Stimulated activated memory B cell treated with anti-CD40 and anti-IgM and Interleukin-4, amounts not matched to agents 10 μg/mL and 1 μg/mL and 100 μg/mL, for 72 hours (primary cell): ENCODE measurements around the gene FCRLA.
A peak's percentile ranks its signal among the peaks of the same experiment; 100 is the strongest.
"Not testable (repeated sequence)": the region's sequence is repeated elsewhere in the genome, so short reads cannot be mapped to it uniquely, and the experiment has no call there.

Source experiments
- ATAC-seq: fragments of 150-1000 bp; cut with Tn5 transposase; 2 replicates; pipeline ENCODE4 v1.10.0; 2021
- H3K27ac Mint-ChIP-seq: one replicate; pipeline ENCODE4 v1.8.0; 2022; ENCODE audit warnings: mild to moderate bottlenecking, mixed read lengths
- H3K27me3 Mint-ChIP-seq: one replicate; pipeline ENCODE4 v1.8.0; 2022; ENCODE audit warnings: mixed read lengths
- H3K36me3 Mint-ChIP-seq: one replicate; pipeline ENCODE4 v1.8.0; 2022; ENCODE audit warnings: mixed read lengths
- H3K4me1 Mint-ChIP-seq: one replicate; pipeline ENCODE4 v1.8.0; 2022; ENCODE audit warnings: mixed read lengths
- H3K4me3 Mint-ChIP-seq: one replicate; pipeline ENCODE4 v1.8.0; 2022; ENCODE audit warnings: mild to moderate bottlenecking, moderate library complexity, mixed read lengths
- H3K9me3 Mint-ChIP-seq: one replicate; pipeline ENCODE4 v1.8.0; 2022; ENCODE audit warnings: mixed read lengths

Gene FCRLA

GRCh38 chr1:161721738-161722343 is 14.8 kb downstream of the FCRLA start:
- Mint-ChIP-seq H3K27ac (peak overlapping the region; percentile 54), H3K4me1 (peaks cover 68% of the 10 kb centered on the region), H3K9me3 (no peaks in the 10 kb centered on the region), H3K36me3 (no peaks in the 10 kb centered on the region), H3K4me3 (no peak overlapping the region), H3K27me3 (no peaks in the 10 kb centered on the region)
- no peak for ATAC-seq

DNA sequence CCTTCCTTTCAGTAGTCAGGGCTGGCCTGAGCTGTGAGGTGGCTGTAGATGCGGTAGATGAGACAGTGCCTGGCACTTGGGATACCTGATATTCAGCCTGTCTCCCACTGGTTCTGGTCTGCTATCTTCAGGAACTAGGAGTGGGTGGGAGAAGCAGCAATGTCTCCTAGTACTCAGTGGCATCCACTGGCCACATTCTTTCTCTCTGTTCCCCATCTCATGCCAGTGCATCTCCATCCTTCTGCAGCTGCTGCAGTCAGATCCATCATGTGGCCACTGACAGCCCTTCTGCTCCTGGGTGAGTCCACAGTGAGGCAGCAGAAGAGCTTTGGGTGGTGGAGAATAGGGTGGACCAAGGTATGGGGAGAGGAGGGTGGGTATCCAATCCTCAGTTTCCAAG is 15.4 kb downstream of the FCRLA start:
- H3K36me3 Mint-ChIP-seq = no peaks in the 10 kb centered on the region
- peak overlapping the region; percentile 54 for H3K27ac Mint-ChIP-seq
- no peaks in the 10 kb centered on the region for H3K27me3 Mint-ChIP-seq
- no peak overlapping the region for H3K4me3 Mint-ChIP-seq
- peaks cover 65% of the 10 kb centered on the region for H3K4me1 Mint-ChIP-seq
- ATAC-seq = no peak
- H3K9me3 Mint-ChIP-seq = no peaks in the 10 kb centered on the region

DNA sequence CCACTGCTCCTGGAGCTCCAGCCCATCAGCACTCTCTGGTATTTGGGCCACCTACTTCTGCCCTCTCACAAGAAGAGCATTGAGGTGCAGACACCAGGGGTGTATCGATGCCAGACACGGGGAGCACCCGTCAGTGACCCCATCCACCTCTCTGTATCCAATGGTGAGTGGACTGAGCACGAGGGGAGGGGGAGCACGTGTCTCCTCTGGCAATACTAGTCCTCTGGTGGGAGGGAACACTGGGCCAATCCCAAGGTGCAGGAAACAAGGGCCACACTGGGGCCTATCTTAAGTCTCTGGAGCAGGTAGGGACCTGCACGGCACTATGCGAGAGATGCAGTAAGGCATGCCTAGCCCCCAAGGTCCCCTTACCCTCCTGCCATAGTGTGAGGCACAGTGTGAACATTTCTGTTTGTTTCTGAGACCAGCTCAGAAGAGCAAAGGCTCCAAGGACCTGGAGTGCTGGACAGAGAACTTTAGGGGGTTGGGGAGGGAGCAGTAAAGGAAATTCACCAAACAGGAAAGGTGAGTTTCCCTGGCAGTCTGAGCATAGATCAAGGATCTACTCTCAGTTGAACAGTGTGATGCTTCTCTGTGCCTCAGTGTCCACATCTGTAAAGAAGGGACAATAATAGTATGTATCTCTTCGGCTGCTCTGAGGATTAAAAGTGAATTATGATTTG is 16.6 kb downstream of the FCRLA start:
- Mint-ChIP-seq H3K27ac (no peak overlapping the region), H3K4me1 (peaks cover 67% of the 10 kb centered on the region), H3K9me3 (no peaks in the 10 kb centered on the region), H3K36me3 (no peaks in the 10 kb centered on the region), H3K27me3 (no peaks in the 10 kb centered on the region), H3K4me3 (no peak overlapping the region)
- no peak for ATAC-seq

DNA sequence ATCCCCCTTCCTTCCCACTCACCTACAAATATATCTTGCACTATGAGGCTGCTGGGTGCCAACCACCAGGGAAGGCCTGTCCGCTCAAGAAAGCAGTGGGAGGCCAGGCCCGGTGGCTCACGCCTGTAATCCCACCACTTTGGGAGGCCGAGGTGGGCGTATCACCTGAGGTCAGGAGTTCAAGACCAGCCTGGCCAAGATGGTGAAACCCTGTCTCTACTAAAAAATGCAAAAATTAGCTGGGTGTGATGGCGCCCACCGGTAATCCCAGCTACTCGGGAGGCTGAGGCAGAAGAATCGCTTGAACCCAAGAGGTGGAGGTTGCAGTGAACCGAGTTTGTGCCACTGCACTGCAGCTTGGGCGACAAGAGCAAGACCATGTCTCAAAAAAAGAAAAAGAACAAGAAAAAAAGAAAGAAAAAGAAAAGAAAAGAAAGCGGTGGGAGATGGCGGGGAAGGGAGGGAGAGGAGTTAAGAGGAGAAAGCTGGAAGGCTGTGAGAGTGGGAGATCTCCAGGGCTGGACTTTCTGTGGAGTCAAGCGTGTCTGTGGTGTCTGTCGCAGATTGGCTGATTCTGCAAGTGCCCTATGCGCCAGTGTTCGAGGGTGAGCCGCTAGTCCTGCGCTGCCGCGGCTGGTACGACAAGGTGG is 18.4 kb downstream of the FCRLA start:
- H3K36me3 Mint-ChIP-seq, H3K9me3 Mint-ChIP-seq, ATAC-seq, H3K27me3 Mint-ChIP-seq: not testable (repeated sequence)
- H3K4me1 Mint-ChIP-seq = peaks cover 67% of the 10 kb centered on the region
- peak overlapping the region; percentile 86 for H3K27ac Mint-ChIP-seq
- H3K4me3 Mint-ChIP-seq = peak overlapping the region; percentile 96

- ATAC-seq = peak; percentile 49
- Mint-ChIP-seq H3K9me3 (no peaks in the 10 kb centered on the region), H3K27ac (peak overlapping the region; percentile 86), H3K36me3 (no peaks in the 10 kb centered on the region), H3K4me3 (peak overlapping the region; percentile 96), H3K27me3 (no peaks in the 10 kb centered on the region), H3K4me1 (peaks cover 64% of the 10 kb centered on the region)
Observed at GRCh38 chr1:161725908-161726472, 19.0 kb downstream of the FCRLA start.

DNA sequence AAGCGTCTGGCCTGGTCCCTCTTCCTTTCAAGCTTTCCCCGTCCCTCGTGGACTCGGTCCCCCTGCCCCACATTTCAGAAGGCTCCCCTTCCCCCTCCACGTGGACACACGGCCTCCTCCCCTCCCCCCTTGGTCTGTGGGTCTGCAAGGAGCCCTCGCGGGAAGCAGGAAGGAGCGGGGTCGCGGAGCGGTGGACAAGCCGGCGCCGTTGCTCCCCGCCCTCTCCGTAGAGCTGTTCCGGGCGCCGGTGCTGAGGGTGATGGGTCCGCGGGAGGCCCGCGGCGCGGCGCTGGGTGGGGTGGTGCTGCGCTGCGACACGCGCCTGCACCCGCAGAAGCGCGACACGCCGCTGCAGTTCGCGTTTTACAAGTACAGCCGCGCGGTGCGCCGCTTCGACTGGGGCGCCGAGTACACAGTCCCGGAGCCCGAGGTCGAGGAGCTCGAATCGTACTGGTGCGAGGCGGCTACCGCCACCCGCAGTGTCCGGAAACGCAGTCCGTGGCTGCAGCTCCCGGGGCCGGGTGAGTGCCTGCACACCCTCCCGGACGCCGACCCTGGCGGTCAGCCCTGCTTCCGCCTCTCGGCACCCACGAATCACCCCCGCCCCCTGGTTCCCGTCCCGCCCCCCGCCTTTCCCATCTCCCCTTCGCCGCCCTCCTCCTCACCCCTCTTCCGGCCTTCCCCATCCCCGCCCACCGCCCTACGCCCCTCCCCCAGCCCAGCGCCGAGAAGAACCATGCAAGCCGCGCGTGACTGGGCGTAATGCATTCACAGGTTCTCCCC is 19.6 kb downstream of the FCRLA start:
- no peaks in the 10 kb centered on the region for H3K36me3 Mint-ChIP-seq

GRCh38 chr1:161727256-161727924 is 20.4 kb downstream of the FCRLA start:
- ATAC-seq = peak; percentile 3
- Mint-ChIP-seq H3K9me3 (no peaks in the 10 kb centered on the region), H3K4me3 (peak overlapping the region; percentile 96), H3K36me3 (no peaks in the 10 kb centered on the region), H3K27ac (peak overlapping the region; percentile 86), H3K4me1 (peaks cover 50% of the 10 kb centered on the region), H3K27me3 (no peaks in the 10 kb centered on the region)

More for the DNA sequence above, 19.6 kb downstream of the FCRLA start:
- H3K27me3 Mint-ChIP-seq = no peaks in the 10 kb centered on the region
- no peaks in the 10 kb centered on the region for H3K9me3 Mint-ChIP-seq
- peaks cover 57% of the 10 kb centered on the region for H3K4me1 Mint-ChIP-seq
- peak overlapping the region; percentile 96 for H3K4me3 Mint-ChIP-seq
- peak overlapping the region; percentile 86 for H3K27ac Mint-ChIP-seq
- ATAC-seq = peak; percentile 82

DNA sequence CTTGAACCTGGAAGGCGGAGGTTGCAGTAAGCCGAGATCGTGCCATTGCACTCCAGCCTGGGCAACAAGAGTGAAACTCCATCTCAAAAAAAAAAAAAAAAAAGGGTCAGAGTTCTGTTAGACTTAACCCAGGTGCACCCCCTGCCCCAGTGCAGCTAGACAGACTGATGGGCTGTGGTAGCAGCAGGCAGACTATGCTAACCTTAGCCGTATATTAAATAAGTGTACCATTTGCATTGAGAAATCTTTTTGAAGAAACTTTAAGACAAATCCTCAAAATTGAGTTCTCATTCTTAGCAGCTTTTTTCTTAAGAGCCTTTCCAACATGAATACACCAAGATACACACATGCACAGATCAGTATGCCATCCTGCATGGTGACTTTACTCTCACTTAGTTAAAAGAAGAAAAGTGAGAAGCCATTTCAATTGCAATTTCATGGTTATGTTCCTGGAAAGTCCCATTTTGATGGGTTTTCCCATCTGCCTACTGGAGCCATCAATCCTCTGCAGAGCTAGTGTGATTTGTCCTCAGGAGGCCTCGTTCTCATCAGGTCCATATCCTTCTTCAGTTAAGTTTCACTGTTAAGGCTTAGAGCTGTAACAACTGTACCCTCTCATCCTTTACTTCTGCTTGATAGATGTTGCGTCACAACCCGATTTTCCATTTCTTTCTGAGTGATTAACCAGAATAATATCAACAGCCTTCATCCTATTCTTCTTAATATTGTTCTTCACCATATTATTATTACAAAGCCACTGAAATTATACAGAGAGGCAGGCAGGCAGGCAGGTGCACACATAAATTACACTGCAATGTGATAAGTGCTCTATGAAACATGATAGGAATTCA is 21.6 kb downstream of the FCRLA start:
- Mint-ChIP-seq H3K4me1 (peaks cover 49% of the 10 kb centered on the region), H3K9me3 (no peaks in the 10 kb centered on the region), H3K27ac (peak overlapping the region; percentile 86), H3K27me3 (no peaks in the 10 kb centered on the region), H3K4me3 (no peak overlapping the region), H3K36me3 (no peaks in the 10 kb centered on the region)
- ATAC-seq = no peak

DNA sequence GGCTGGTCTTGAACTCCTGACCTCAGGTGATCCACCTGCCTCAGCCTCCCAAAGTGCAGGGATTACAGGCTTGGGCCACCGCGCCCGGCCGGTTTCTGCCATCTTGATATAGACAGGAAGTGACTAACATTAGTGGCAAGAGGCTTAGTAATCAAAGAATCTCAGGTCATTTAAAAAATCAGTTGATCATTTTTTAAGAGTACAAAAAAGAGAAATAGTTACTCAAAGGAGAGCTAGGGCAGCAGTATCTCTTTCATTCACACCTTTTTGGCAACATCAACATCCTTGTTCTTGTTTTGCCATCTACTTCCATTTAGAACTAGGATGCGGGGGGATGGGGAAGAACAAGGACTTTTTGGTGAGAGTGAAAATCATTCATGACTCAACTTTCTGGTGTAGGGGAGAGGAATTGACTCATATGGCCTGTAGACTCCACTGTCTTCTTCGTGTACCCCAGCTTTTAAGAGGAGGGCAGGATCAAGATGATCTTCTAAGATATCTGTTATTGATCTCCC is 23.1 kb downstream of the FCRLA start:
- Mint-ChIP-seq H3K27ac (peak overlapping the region; percentile 70), H3K4me3 (no peak overlapping the region), H3K9me3 (no peaks in the 10 kb centered on the region), H3K4me1 (peaks cover 43% of the 10 kb centered on the region), H3K27me3 (no peaks in the 10 kb centered on the region), H3K36me3 (no peaks in the 10 kb centered on the region)
- no peak for ATAC-seq

DNA sequence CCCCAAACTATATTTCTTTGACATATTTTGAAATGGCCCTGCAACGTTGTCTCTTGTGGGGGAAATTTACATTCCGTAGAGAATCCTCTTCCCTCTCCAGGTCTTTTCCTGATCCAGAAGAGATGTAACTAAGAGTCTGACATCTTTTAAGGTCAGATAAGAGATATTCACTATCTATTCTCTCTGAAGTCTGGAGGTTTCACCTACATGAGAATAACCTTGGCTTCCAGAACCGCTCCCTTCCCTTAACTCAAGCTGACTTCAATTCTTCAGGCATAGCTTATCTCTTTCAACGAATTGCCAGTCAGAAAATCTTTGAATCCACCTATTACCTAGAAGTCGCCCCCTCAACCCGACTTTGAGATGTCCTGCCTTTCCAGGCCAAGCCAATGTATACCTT is 24.2 kb downstream of the FCRLA start:
- Mint-ChIP-seq H3K4me3 (no peak overlapping the region), H3K27me3 (no peaks in the 10 kb centered on the region), H3K9me3 (no peaks in the 10 kb centered on the region)

DNA sequence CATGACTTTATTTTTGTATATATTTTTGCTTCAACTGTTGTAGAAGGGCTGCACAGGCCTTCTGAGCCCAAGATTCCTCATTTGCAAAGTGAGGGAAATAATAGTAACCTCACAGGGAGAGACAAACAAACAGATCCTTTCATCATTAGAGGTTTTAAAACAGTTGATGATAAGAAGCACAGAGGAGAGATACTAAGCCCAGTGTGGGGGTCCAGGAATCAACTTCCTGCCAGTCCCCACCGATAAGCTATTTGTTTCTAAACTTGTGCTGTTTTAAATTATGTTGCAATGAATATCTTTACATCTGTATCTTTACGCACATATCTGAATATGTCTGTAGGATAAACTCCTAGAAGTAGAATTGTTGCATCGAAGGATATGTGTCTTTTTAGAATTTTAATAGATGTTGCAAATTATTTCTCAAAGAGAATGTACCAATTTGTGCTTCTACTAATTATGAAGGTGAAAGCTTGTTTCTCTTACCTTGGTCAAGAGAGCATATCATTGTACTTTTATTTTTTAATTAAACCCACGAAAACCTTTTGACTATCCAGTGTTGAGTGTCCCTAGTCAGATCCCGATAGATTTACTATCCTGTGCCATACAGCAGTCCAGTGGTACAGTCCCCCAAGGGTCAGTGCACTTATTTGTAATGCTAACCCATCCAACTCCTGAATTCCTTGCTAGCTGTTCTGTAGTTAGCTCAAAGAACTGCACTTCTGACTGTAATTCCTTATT is 25.1 kb downstream of the FCRLA start:
- Mint-ChIP-seq H3K27ac (peak overlapping the region; percentile 44), H3K4me1 (peaks cover 47% of the 10 kb centered on the region), H3K4me3 (no peak overlapping the region), H3K27me3 (no peaks in the 10 kb centered on the region), H3K36me3 (no peaks in the 10 kb centered on the region), H3K9me3 (no peaks in the 10 kb centered on the region)
- no peak for ATAC-seq

More for the DNA sequence above, 24.2 kb downstream of the FCRLA start:
- no peaks in the 10 kb centered on the region for H3K36me3 Mint-ChIP-seq
- H3K27ac Mint-ChIP-seq = peak overlapping the region; percentile 70
- peaks cover 42% of the 10 kb centered on the region for H3K4me1 Mint-ChIP-seq
- ATAC-seq = no peak

GRCh38 chr1:161733526-161733925 is 26.5 kb downstream of the FCRLA start:
- H3K27me3 Mint-ChIP-seq = no peaks in the 10 kb centered on the region
- ATAC-seq = no peak
- no peaks in the 10 kb centered on the region for H3K36me3 Mint-ChIP-seq

DNA sequence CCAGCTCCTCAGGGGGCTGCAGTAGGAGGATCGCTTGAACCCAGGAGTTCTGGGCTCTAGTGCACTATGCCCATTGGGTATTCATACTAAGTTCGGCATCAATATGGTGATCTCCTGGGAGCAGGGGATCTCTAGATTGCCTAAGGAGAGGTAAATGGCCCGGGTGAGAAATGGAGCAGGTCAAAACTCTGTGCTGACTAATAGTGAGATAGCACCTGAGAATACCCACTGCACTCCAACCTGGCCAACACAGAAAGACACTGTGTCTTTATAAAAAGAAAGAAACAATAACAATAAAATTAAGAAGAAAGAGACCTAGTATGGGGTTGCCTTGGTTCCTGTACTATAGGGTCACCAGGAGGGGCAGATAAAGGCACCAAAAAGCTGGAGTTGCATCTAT is 28.8 kb downstream of the FCRLA start:
- no peak for ATAC-seq
- H3K4me3 Mint-ChIP-seq = no peak overlapping the region
- H3K9me3 Mint-ChIP-seq = no peaks in the 10 kb centered on the region
- peaks cover 43% of the 10 kb centered on the region for H3K4me1 Mint-ChIP-seq
- no peaks in the 10 kb centered on the region for H3K27me3 Mint-ChIP-seq
- no peaks in the 10 kb centered on the region for H3K36me3 Mint-ChIP-seq
- peak overlapping the region; percentile 75 for H3K27ac Mint-ChIP-seq

More at GRCh38 chr1:161733526-161733925, 26.5 kb downstream of the FCRLA start:
- H3K4me3 Mint-ChIP-seq = no peak overlapping the region
- H3K4me1 Mint-ChIP-seq = peaks cover 40% of the 10 kb centered on the region
- H3K27ac Mint-ChIP-seq = no peak overlapping the region
- H3K9me3 Mint-ChIP-seq = no peaks in the 10 kb centered on the region
